Measurements from ENCODE around the gene SOX4.

DNA sequence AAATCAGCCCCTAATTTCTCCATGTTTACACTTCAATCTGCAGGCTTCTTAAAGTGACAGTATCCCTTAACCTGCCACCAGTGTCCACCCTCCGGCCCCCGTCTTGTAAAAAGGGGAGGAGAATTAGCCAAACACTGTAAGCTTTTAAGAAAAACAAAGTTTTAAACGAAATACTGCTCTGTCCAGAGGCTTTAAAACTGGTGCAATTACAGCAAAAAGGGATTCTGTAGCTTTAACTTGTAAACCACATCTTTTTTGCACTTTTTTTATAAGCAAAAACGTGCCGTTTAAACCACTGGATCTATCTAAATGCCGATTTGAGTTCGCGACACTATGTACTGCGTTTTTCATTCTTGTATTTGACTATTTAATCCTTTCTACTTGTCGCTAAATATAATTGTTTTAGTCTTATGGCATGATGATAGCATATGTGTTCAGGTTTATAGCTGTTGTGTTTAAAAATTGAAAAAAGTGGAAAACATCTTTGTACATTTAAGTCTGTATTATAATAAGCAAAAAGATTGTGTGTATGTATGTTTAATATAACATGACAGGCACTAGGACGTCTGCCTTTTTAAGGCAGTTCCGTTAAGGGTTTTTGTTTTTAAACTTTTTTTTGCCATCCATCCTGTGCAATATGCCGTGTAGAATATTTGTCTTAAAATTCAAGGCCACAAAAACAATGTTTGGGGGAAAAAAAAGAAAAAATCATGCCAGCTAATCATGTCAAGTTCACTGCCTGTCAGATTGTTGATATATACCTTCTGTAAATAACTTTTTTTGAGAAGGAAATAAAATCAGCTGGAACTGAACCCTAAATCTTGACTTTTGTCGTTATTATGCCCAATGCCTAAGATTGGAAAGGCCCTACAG lies 4.5 kb downstream of the SOX4 start:
- TF ChIP-seq POLR2A (IDR thresholded peaks at IDR 0.05) = no peak
- TF ChIP-seq, protein P1, sequence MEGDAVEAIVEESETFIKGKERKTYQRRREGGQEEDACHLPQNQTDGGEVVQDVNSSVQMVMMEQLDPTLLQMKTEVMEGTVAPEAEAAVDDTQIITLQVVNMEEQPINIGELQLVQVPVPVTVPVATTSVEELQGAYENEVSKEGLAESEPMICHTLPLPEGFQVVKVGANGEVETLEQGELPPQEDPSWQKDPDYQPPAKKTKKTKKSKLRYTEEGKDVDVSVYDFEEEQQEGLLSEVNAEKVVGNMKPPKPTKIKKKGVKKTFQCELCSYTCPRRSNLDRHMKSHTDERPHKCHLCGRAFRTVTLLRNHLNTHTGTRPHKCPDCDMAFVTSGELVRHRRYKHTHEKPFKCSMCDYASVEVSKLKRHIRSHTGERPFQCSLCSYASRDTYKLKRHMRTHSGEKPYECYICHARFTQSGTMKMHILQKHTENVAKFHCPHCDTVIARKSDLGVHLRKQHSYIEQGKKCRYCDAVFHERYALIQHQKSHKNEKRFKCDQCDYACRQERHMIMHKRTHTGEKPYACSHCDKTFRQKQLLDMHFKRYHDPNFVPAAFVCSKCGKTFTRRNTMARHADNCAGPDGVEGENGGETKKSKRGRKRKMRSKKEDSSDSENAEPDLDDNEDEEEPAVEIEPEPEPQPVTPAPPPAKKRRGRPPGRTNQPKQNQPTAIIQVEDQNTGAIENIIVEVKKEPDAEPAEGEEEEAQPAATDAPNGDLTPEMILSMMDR (IDR thresholded peaks at IDR 0.05) = no peak

Measured in upper lobe of left lung (tissue), 4 donors.